HG03025 (cell line): ENCODE results near the gene SCN3B.
A peak's percentile ranks its signal among the peaks of the same experiment; 100 is the strongest.
"Not testable (repeated sequence)": the region's sequence is repeated elsewhere in the genome, so short reads cannot be mapped to it uniquely, and the experiment has no call there.

Experiments used
- ATAC-seq: cut with Tn5 transposase; IDR thresholded peaks from one replicate; pipeline ENCODE4 v1.9.1; 2021; ENCODE audit warnings: mild to moderate bottlenecking, moderate library complexity; ENCODE audit not compliant: unreplicated experiment, low FRiP score

The SCN3B gene

GRCh38 chr11:123659965-123660364 is 5.5 kb upstream of the SCN3B start:
- ATAC-seq, result not testable (repeated sequence)

- ATAC-seq, result no peak
Measured at GRCh38 chr11:123659311-123659710, 4.9 kb upstream of the SCN3B start.

- no peak for ATAC-seq
Measured at GRCh38 chr11:123653827-123654565, 428 bp downstream of the SCN3B start.

GRCh38 chr11:123653483-123653826 is 969 bp downstream of the SCN3B start:
- ATAC-seq, result no peak

GRCh38 chr11:123652599-123652998 is 1.8 kb downstream of the SCN3B start:
- ATAC-seq, result no peak

GRCh38 chr11:123650901-123651300 is 3.5 kb downstream of the SCN3B start:
- ATAC-seq, result no peak

- no peak for ATAC-seq
Measured at GRCh38 chr11:123645286-123645975, 9.0 kb downstream of the SCN3B start.

- no peak for ATAC-seq
Measured at GRCh38 chr11:123642435-123642834, 12.0 kb downstream of the SCN3B start.

- no peak for ATAC-seq
Measured at GRCh38 chr11:123641495-123641840, 13.0 kb downstream of the SCN3B start.

GRCh38 chr11:123640677-123641494 is 13.5 kb downstream of the SCN3B start:
- ATAC-seq, result peak; percentile 63

- no peak for ATAC-seq
Measured at GRCh38 chr11:123640029-123640428, 14.4 kb downstream of the SCN3B start.

GRCh38 chr11:123630126-123630608 is 24.3 kb downstream of the SCN3B start:
- no peak for ATAC-seq

- no peak for ATAC-seq
Measured at GRCh38 chr11:123628936-123629683, 25.3 kb downstream of the SCN3B start.

GRCh38 chr11:123624974-123625373 is 29.4 kb downstream of the SCN3B start:
- ATAC-seq, result no peak

GRCh38 chr11:123622576-123622975 is 31.8 kb downstream of the SCN3B start:
- no peak for ATAC-seq

- ATAC-seq, result no peak
Measured at GRCh38 chr11:123616505-123617198, 37.8 kb downstream of the SCN3B start.

- no peak for ATAC-seq
Measured at GRCh38 chr11:123611698-123612097, 42.7 kb downstream of the SCN3B start.

- ATAC-seq, result no peak
Measured at GRCh38 chr11:123608945-123609344, 45.5 kb downstream of the SCN3B start.

GRCh38 chr11:123608371-123608770 is 46.1 kb downstream of the SCN3B start:
- no peak for ATAC-seq

- ATAC-seq, result no peak
Measured at GRCh38 chr11:123607781-123608180, 46.6 kb downstream of the SCN3B start.
